HepG2 (cell line): Measurements from ENCODE around the gene MLXIPL. TPM values are rescaled to one million over a fixed set of nuclear protein-coding genes. Genes with fewer than 3 reads are reported as not detected.

ENCODE experiments used
- CBX2 ChIP-seq, 2 experiments: fragments of 200-600 bp in 1 of 2; sonication (generic); formaldehyde crosslinking in 1 of 2; IDR thresholded peaks; 2 replicates each; pipeline versions ENCODE4 v1.7.0 to v1.8.1; 2018 to 2022; ENCODE audit warnings: low read depth in 2 of 2, low read length in 1 of 2, mild to moderate bottlenecking in 1 of 2, missing genetic modification reagents in 1 of 2
- HMG20A ChIP-seq: IDR thresholded peaks from 2 replicates; pipeline ENCODE4 v1.6.1; 2016; ENCODE audit warnings: borderline replicate concordance
- HOXA3 ChIP-seq: sonication (generic); formaldehyde crosslinking; IDR thresholded peaks from 2 replicates; pipeline ENCODE4 v1.5.0; 2020; ENCODE audit warnings: missing genetic modification reagents
- KLF15 ChIP-seq: sonication (generic); formaldehyde crosslinking; IDR thresholded peaks from 2 replicates; pipeline ENCODE4 v1.8.1; 2023; ENCODE audit warnings: borderline replicate concordance, mild to moderate bottlenecking, inconsistent platforms, missing genetic modification reagents, mixed read lengths
- NFKBIZ ChIP-seq: IDR thresholded peaks from 2 replicates; pipeline ENCODE4 v1.6.1; 2018; ENCODE audit warnings: missing genetic modification reagents, missing compliant biosample characterization
- PHB2 ChIP-seq: fragments of 450-650 bp; IDR thresholded peaks from 2 replicates; pipeline ENCODE4 v1.6.1; 2018; ENCODE audit not compliant: partially characterized antibody
- TBX3 ChIP-seq: fragments of 450-650 bp; IDR thresholded peaks from 2 replicates; pipeline ENCODE4 v1.6.1; 2017; ENCODE audit warnings: antibody characterized with exemption, mild to moderate bottlenecking, inconsistent platforms, borderline replicate concordance
- TOPORS ChIP-seq: sonication (generic); formaldehyde crosslinking; IDR thresholded peaks from 2 replicates; pipeline ENCODE4 v1.8.0; 2023; ENCODE audit warnings: mild to moderate bottlenecking, missing genetic modification reagents
- ZFP36 ChIP-seq: fragments of 150-350 bp; IDR thresholded peaks from 2 replicates; pipeline ENCODE4 v1.6.1; 2018; ENCODE audit warnings: borderline replicate concordance, low read length, low read depth; ENCODE audit not compliant: partially characterized antibody
- ZFP37 ChIP-seq: sonication (generic); formaldehyde crosslinking; IDR thresholded peaks from 2 replicates; pipeline ENCODE4 v1.4.0; 2020; ENCODE audit warnings: missing genetic modification reagents, borderline replicate concordance
- ZFX ChIP-seq: sonication (generic); formaldehyde crosslinking; IDR thresholded peaks from 2 replicates; pipeline ENCODE4 v1.4.0; 2020; ENCODE audit warnings: mild to moderate bottlenecking, low read depth, missing genetic modification reagents, moderate library complexity
- ZNF441 ChIP-seq: sonication (generic); formaldehyde crosslinking; IDR thresholded peaks from 2 replicates; pipeline ENCODE4 v1.7.0; 2021; ENCODE audit warnings: missing genetic modification reagents, borderline replicate concordance
- ZNF530 ChIP-seq: sonication (generic); formaldehyde crosslinking; IDR thresholded peaks from 2 replicates; pipeline ENCODE4 v1.5.0; 2020; ENCODE audit warnings: low read depth, mild to moderate bottlenecking, missing genetic modification reagents
- ZNF549 ChIP-seq: sonication (generic); formaldehyde crosslinking; IDR thresholded peaks from 2 replicates; pipeline ENCODE4 v1.5.0; 2020; ENCODE audit warnings: missing genetic modification reagents
- ZSCAN12 ChIP-seq: sonication (generic); formaldehyde crosslinking; IDR thresholded peaks from 2 replicates; pipeline ENCODE4 v1.9.0; 2021; ENCODE audit warnings: mild to moderate bottlenecking, missing genetic modification reagents
- polyA plus RNA-seq, 8 experiments: library from polyadenylated mRNA; depleted of rRNA in 3 of 8; stranded (reverse) in 7 of 8; unstranded in 1 of 8; fragments of >200 nt; fragmentation: Illumina TruSeq in 4 of 8; extraction: Trizol in 4 of 8; gene quantifications; 2 replicates each; pipeline versions ENCODE4 v1.2.1 to v1.2.3, GENCODE V29; 2011 to 2016; ENCODE audit warnings: low read depth in 4 of 8, missing spikeins in 1 of 8, mixed read lengths in 1 of 8; ENCODE audit not compliant: insufficient read depth in 1 of 8
- total RNA-seq, 5 experiments: library from RNA; depleted of rRNA; stranded (reverse); fragments of >200 nt; fragmentation: Illumina TruSeq; extraction: Trizol; gene quantifications; 2 replicates each; pipeline ENCODE4 v1.2.3, GENCODE V29; 2016; ENCODE audit warnings: low read depth in 1 of 5
- TF ChIP-seq, protein P1 (sequence below): sonication (generic); formaldehyde crosslinking; IDR thresholded peaks from 2 replicates; pipeline ENCODE4 v1.4.0; 2020; ENCODE audit warnings: mild to moderate bottlenecking, missing genetic modification reagents
- TF ChIP-seq, protein P2 (sequence below): sonication (generic); formaldehyde crosslinking; IDR thresholded peaks from 2 replicates; pipeline ENCODE4 v1.8.1; 2022; ENCODE audit warnings: mild to moderate bottlenecking, missing genetic modification reagents
- TF ChIP-seq, protein P3 (sequence below), 2 experiments: sonication (generic) in 1 of 2; formaldehyde crosslinking in 1 of 2; IDR thresholded peaks; 2 replicates each; pipeline versions ENCODE4 v1.4.0 to v1.6.1; 2016 to 2020; ENCODE audit warnings: borderline replicate concordance in 1 of 2, low read depth in 1 of 2, mild to moderate bottlenecking in 1 of 2, missing genetic modification reagents in 1 of 2
- TF ChIP-seq, protein P4 (sequence below): fragments of 450-650 bp; IDR thresholded peaks from 2 replicates; pipeline ENCODE4 v1.6.1; 2016
- TF ChIP-seq, protein P5 (sequence below): sonication (generic); formaldehyde crosslinking; IDR thresholded peaks from 2 replicates; pipeline ENCODE4 v1.5.0; 2020; ENCODE audit warnings: mild to moderate bottlenecking, missing genetic modification reagents, moderate library complexity

The MLXIPL gene
- total and polyA plus RNA-seq, 2 of the 13 experiments (the other 11 are each of a cell fraction or from before 2014, with no cell fraction given): 51.6 to 60.1 TPM

DNA sequence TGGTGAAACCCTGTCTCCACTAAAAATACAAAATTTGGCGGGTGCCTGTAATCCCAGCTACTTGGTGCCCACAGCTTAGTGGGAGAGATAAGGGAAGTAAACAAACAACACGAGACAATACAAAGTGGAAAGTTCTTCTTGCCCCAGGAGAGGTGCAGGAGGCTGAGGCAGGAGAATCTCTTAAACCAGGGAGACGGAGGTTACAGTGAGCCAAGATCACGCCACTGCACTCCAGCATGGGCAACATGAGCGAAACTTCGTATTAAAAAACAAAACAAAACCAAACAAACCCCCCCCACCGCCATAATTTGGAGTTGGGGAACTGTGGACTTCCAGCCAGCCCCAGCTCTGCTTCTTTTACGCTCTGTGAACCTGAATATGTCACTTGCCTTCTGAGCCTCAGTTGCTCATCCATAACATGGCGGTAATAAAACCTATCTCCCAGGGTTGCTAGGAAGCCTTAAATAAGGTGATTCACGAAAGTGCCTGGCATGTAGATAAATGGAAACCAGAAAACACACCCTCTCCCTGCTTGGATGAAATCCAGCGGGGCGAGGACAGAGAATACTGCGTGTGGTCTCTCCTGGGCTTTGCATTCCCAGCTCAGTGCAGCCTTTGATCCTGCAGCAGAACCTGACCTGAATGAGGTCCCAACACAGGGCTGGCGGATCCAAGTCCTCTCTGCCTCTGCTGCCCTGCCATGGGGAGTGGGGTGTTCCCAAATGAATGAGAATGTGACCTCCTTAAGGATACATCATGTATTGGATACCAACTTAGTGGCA is 10.2 kb downstream of the MLXIPL start (continued):
- TF ChIP-seq ZNF530: no peak
- no peak for TF ChIP-seq ZFP36
- TF ChIP-seq ZFX (CRISPR knock-in tag): peak; percentile 20; the same call in 1 of the 2 replicates
- TF ChIP-seq ZNF549 (CRISPR knock-in tag): no peak
- TF ChIP-seq ZFP37 (CRISPR knock-in tag): no peak
- TF ChIP-seq, protein P1, sequence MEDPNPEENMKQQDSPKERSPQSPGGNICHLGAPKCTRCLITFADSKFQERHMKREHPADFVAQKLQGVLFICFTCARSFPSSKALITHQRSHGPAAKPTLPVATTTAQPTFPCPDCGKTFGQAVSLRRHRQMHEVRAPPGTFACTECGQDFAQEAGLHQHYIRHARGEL (CRISPR knock-in tag): no peak
- no peak for TF ChIP-seq TOPORS (CRISPR knock-in tag)
- TF ChIP-seq, protein P2, sequence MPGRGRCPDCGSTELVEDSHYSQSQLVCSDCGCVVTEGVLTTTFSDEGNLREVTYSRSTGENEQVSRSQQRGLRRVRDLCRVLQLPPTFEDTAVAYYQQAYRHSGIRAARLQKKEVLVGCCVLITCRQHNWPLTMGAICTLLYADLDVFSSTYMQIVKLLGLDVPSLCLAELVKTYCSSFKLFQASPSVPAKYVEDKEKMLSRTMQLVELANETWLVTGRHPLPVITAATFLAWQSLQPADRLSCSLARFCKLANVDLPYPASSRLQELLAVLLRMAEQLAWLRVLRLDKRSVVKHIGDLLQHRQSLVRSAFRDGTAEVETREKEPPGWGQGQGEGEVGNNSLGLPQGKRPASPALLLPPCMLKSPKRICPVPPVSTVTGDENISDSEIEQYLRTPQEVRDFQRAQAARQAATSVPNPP: no peak
- TF ChIP-seq HMG20A: no peak
- no peak for TF ChIP-seq PHB2
- no peak for TF ChIP-seq CBX2 (IDR thresholded peaks at IDR 0.05; ENCODE audit: low read depth, low read length)
- no peak for TF ChIP-seq CBX2 (CRISPR knock-in tag; IDR thresholded peaks at IDR 0.05; ENCODE audit: low read depth)
- TF ChIP-seq, protein P3, sequence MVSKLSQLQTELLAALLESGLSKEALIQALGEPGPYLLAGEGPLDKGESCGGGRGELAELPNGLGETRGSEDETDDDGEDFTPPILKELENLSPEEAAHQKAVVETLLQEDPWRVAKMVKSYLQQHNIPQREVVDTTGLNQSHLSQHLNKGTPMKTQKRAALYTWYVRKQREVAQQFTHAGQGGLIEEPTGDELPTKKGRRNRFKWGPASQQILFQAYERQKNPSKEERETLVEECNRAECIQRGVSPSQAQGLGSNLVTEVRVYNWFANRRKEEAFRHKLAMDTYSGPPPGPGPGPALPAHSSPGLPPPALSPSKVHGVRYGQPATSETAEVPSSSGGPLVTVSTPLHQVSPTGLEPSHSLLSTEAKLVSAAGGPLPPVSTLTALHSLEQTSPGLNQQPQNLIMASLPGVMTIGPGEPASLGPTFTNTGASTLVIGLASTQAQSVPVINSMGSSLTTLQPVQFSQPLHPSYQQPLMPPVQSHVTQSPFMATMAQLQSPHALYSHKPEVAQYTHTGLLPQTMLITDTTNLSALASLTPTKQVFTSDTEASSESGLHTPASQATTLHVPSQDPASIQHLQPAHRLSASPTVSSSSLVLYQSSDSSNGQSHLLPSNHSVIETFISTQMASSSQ (IDR thresholded peaks at IDR 0.05; ENCODE audit: low read depth): no peak
- TF ChIP-seq, protein P3 (CRISPR knock-in tag; IDR thresholded peaks at IDR 0.05; ENCODE audit: borderline replicate concordance): no peak
- TF ChIP-seq, protein P4, sequence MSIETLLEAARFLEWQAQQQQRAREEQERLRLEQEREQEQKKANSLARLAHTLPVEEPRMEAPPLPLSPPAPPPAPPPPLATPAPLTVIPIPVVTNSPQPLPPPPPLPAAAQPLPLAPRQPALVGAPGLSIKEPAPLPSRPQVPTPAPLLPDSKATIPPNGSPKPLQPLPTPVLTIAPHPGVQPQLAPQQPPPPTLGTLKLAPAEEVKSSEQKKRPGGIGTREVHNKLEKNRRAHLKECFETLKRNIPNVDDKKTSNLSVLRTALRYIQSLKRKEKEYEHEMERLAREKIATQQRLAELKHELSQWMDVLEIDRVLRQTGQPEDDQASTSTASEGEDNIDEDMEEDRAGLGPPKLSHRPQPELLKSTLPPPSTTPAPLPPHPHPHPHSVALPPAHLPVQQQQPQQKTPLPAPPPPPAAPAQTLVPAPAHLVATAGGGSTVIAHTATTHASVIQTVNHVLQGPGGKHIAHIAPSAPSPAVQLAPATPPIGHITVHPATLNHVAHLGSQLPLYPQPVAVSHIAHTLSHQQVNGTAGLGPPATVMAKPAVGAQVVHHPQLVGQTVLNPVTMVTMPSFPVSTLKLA: no peak
- peak; percentile 16; the same call in 1 of the 2 replicates for TF ChIP-seq ZNF441 (CRISPR knock-in tag)
- peak; percentile 13; the same call in 1 of the 2 replicates for TF ChIP-seq HOXA3 (CRISPR knock-in tag)
- no peak for TF ChIP-seq ZSCAN12 (CRISPR knock-in tag)
- no peak for TF ChIP-seq KLF15 (CRISPR knock-in tag)
- TF ChIP-seq, protein P5, sequence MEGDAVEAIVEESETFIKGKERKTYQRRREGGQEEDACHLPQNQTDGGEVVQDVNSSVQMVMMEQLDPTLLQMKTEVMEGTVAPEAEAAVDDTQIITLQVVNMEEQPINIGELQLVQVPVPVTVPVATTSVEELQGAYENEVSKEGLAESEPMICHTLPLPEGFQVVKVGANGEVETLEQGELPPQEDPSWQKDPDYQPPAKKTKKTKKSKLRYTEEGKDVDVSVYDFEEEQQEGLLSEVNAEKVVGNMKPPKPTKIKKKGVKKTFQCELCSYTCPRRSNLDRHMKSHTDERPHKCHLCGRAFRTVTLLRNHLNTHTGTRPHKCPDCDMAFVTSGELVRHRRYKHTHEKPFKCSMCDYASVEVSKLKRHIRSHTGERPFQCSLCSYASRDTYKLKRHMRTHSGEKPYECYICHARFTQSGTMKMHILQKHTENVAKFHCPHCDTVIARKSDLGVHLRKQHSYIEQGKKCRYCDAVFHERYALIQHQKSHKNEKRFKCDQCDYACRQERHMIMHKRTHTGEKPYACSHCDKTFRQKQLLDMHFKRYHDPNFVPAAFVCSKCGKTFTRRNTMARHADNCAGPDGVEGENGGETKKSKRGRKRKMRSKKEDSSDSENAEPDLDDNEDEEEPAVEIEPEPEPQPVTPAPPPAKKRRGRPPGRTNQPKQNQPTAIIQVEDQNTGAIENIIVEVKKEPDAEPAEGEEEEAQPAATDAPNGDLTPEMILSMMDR (CRISPR knock-in tag): no peak
- TF ChIP-seq TBX3: no peak
- no peak; the same call in 1 of the 2 replicates for TF ChIP-seq NFKBIZ (CRISPR knock-in tag)
